Hepatocyte (in vitro differentiated cells): ENCODE measurements around the gene PHLDA2. TPM values are rescaled to one million over a fixed set of nuclear protein-coding genes. Genes with fewer than 3 reads are reported as not detected.
A peak's percentile ranks its signal among the peaks of the same experiment; 100 is the strongest.

ENCODE experiments used
- DNase-seq: peaks from one replicate; pipeline ENCODE4 v3.0.0-alpha.2; 2016; ENCODE audit warnings: low spot score
- H2AFZ ChIP-seq: fragments of 200-600 bp; sonication (generic); 2 replicates; pipeline ENCODE4 v1.6.0; 2016; ENCODE audit warnings: antibody characterized with exemption, mild to moderate bottlenecking
- H3K27ac ChIP-seq: fragments of 200-600 bp; sonication (generic); 2 replicates; pipeline ENCODE4 v1.5.1; 2016; ENCODE audit warnings: mild to moderate bottlenecking
- H3K27me3 ChIP-seq: fragments of 200-600 bp; sonication (generic); 2 replicates; pipeline ENCODE4 v1.6.1; 2016
- H3K36me3 ChIP-seq: fragments of 200-600 bp; sonication (generic); replicated peaks from 2 replicates; pipeline ENCODE4 v1.5.1; 2016; ENCODE audit warnings: low read depth; ENCODE audit not compliant: insufficient read depth
- H3K4me1 ChIP-seq: fragments of 200-600 bp; sonication (generic); 2 replicates; pipeline ENCODE4 v1.5.1; 2016; ENCODE audit warnings: mild to moderate bottlenecking, moderate library complexity; ENCODE audit not compliant: insufficient read depth
- H3K4me2 ChIP-seq: fragments of 200-600 bp; sonication (generic); 2 replicates; pipeline ENCODE4 v1.6.0; 2016
- H3K4me3 ChIP-seq: fragments of 200-600 bp; sonication (generic); 2 replicates; pipeline ENCODE4 v1.5.1; 2016; ENCODE audit warnings: mild to moderate bottlenecking
- H3K79me2 ChIP-seq: fragments of 200-600 bp; sonication (generic); 2 replicates; pipeline ENCODE4 v1.6.0; 2017; ENCODE audit warnings: mild to moderate bottlenecking
- H3K9me2 ChIP-seq: fragments of 200-600 bp; sonication (generic); replicated peaks from 2 replicates; pipeline ENCODE4 v1.6.0; 2017; ENCODE audit warnings: mild to moderate bottlenecking; ENCODE audit not compliant: insufficient read depth
- H3K9me3 ChIP-seq: fragments of 200-600 bp; sonication (generic); 2 replicates; pipeline ENCODE4 v1.5.1; 2016; ENCODE audit warnings: low read depth, mild to moderate bottlenecking
- H4K20me1 ChIP-seq: fragments of 200-600 bp; sonication (generic); 2 replicates; pipeline ENCODE4 v1.6.0; 2016; ENCODE audit warnings: mild to moderate bottlenecking; ENCODE audit not compliant: insufficient read depth, poor library complexity, severe bottlenecking
- EZH2 ChIP-seq: fragments of 200-600 bp; sonication (generic); IDR thresholded peaks from 2 replicates; pipeline ENCODE4 v1.6.1; 2016; ENCODE audit warnings: antibody characterized with exemption, mild to moderate bottlenecking, borderline replicate concordance
- EZH2phosphoT487 ChIP-seq: fragments of 200-600 bp; sonication (generic); IDR thresholded peaks from one replicate; pipeline ENCODE4 v1.6.1; 2018; ENCODE audit warnings: antibody characterized with exemption, mild to moderate bottlenecking, low read depth, moderate library complexity; ENCODE audit not compliant: unreplicated experiment, severe bottlenecking
- WGBS: methylation state at CpG from one replicate; pipeline ENCODE4 v1.1.6; 2016; ENCODE audit warnings: low lambda C conversion rate; ENCODE audit errors: missing lambda C conversion rate; 5-methylcytosine and 5-hydroxymethylcytosine counted together
- polyA plus RNA-seq: library from polyadenylated mRNA; unstranded; fragments of >200 nt; fragmentation: Nextera tagmentation; extraction: Ambion mirVana; gene quantifications from 2 replicates; pipeline ENCODE4 v1.2.1, GENCODE V29; 2016
- total RNA-seq: library from RNA; depleted of rRNA; stranded (reverse); fragments of >200 nt; gene quantifications from 2 replicates; pipeline ENCODE4 v1.2.3, GENCODE V29; 2014
- TF ChIP-seq, protein P1 (sequence below): fragments of 200-600 bp; sonication (generic); IDR thresholded peaks from 2 replicates; pipeline ENCODE4 v1.5.1; 2016; ENCODE audit warnings: antibody characterized with exemption, mild to moderate bottlenecking; ENCODE audit not compliant: poor library complexity

The PHLDA2 gene, protein sequence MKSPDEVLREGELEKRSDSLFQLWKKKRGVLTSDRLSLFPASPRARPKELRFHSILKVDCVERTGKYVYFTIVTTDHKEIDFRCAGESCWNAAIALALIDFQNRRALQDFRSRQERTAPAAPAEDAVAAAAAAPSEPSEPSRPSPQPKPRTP
- 7.1 and 8.5 TPM in 2 replicates for total RNA-seq
- 62.4 and 67.4 TPM in 2 replicates for polyA plus RNA-seq

DNA sequence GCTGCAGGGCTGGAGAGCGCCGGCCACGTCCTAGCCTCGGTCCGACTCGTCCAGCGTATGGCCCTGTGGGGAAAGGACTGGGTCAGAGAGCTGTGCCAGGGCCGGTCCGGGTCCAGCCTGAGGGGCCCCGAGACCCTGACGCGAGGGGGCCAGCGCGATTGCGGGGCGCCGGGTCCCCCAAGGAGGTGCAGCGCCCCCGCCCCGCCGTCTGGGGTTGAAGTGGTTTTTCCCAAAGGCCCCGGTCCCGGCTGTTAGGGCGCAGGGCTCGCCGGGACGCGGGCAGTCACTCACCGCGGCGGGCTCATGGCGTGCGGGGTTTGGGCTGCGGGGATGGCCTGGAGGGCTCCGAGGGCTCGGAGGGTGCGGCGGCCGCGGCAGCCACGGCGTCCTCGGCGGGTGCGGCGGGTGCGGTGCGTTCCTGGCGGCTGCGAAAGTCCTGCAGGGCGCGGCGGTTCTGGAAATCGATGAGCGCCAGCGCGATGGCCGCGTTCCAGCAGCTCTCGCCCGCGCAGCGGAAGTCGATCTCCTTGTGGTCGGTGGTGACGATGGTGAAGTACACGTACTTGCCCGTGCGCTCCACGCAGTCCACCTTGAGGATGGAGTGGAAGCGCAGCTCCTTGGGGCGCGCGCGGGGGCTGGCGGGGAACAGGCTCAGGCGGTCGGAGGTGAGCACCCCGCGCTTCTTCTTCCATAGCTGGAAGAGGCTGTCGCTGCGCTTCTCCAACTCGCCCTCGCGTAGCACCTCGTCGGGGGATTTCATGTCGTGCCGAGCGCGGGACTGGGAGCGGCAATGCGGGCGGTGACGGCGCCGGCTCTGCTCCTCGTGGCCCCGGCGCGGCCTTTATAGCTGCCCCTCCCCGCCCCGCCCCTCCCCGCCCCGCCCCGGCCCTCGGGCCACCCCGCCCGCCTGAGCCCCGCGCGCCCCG lies at the start of gene PHLDA2:
PHLDA2 (minus strand) TSS at position 816 of the 926 bp plus-strand sequence; CDS start at position 760, 56 bp downstream.
- peak; percentile 77 for DNase-seq
- TF ChIP-seq, protein P1, sequence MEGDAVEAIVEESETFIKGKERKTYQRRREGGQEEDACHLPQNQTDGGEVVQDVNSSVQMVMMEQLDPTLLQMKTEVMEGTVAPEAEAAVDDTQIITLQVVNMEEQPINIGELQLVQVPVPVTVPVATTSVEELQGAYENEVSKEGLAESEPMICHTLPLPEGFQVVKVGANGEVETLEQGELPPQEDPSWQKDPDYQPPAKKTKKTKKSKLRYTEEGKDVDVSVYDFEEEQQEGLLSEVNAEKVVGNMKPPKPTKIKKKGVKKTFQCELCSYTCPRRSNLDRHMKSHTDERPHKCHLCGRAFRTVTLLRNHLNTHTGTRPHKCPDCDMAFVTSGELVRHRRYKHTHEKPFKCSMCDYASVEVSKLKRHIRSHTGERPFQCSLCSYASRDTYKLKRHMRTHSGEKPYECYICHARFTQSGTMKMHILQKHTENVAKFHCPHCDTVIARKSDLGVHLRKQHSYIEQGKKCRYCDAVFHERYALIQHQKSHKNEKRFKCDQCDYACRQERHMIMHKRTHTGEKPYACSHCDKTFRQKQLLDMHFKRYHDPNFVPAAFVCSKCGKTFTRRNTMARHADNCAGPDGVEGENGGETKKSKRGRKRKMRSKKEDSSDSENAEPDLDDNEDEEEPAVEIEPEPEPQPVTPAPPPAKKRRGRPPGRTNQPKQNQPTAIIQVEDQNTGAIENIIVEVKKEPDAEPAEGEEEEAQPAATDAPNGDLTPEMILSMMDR: no peak
- peak; percentile 28 for TF ChIP-seq EZH2phosphoT487
- peak within 1 kb of the TSS; percentile 35 for H2AFZ ChIP-seq
- WGBS: 2% methylated on average over 40 of the region's 113 CpGs
- no peaks in the 10 kb centered on the region for H3K79me2 ChIP-seq
- no peaks in the 10 kb centered on the region for H4K20me1 ChIP-seq
- H3K4me2 ChIP-seq: peak within 1 kb of the TSS; percentile 88
- no peaks in the 10 kb centered on the region for H3K36me3 ChIP-seq
- peak within 1 kb of the TSS; percentile 94 for H3K27ac ChIP-seq
- peak within 1 kb of the TSS; percentile 24 for H3K4me3 ChIP-seq
- peaks cover 26% of the 10 kb centered on the region for H3K27me3 ChIP-seq
- no peaks in the 10 kb centered on the region for H3K9me2 ChIP-seq
- peaks cover 16% of the 10 kb centered on the region for H3K4me1 ChIP-seq
- no peaks in the 10 kb centered on the region for H3K9me3 ChIP-seq

DNA sequence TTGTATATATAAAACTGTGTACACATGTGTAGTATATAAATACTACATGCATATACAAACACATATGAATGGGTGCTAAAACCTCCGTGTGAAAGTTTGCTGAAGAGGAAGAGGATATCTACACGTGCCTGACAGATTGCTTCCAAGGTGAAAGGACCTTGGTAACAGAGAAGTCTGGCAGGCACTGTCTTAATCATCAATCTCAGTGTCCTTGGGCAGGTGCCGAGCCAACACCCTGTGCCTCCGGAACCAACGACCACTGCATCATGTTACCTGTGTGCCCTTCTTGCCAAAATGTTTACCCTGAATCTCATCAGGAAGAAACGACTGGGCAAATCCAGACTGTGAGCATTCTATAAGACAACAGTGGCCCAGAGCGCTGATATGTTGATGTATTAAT lies 47.9 kb upstream of the PHLDA2 start:
- Histone ChIP-seq H3K79me2 (peaks cover 94% of the 10 kb centered on the region), H3K4me2 (no peak overlapping the region), H3K4me1 (no peaks in the 10 kb centered on the region), H3K27me3 (no peaks in the 10 kb centered on the region), H3K27ac (no peak overlapping the region), H4K20me1 (peaks cover 61% of the 10 kb centered on the region), H3K4me3 (no peak overlapping the region), H3K36me3 (peaks cover 10% of the 10 kb centered on the region), H2AFZ (no peak overlapping the region), H3K9me3 (no peaks in the 10 kb centered on the region), H3K9me2 (no peaks in the 10 kb centered on the region)
- TF ChIP-seq, protein P1: no peak
- TF ChIP-seq EZH2phosphoT487 (no peak), EZH2 (no peak)
- 90% methylated on average over 7 of the region's 7 CpGs for WGBS
- DNase-seq: no peak

DNA sequence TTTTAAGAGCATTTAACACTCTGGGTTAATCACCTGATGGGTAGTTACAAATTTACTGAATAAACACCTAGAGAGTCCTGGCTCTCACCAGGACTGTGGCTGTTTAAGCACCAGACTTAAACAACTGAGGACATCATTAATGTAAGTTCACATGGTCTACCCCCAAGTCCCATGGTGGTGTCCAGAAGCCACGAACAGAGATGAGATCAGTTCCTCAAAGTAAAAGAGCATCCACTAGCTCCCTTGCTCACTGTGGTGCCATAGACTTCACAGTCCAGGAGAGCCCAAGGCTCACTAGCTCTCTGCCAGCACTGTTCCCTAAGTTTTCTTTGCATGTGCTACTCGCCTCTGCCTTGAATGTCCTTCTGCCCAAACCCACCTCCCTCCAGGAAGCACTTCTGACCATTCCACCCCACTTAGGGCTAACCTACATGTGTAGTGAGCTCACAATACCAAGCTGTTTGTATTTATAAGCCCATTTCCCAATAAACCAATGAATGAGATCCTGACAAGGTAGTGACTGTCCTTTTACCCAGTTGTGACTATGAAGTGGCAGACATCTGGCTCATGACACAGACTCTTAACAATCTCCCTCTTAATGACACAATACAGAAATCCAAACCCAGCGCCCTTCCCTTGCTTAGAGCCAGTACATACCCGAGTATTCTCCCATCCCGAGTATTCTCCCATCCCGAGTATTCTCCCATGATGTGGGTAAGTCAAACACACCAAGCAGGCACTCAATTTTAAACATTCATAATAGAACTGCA lies 47.3 kb upstream of the PHLDA2 start:
- peaks cover 55% of the 10 kb centered on the region for H4K20me1 ChIP-seq
- peaks cover 10% of the 10 kb centered on the region for H3K36me3 ChIP-seq

More for the DNA sequence above, 47.3 kb upstream of the PHLDA2 start:
- no peak overlapping the region for H2AFZ ChIP-seq
- no peaks in the 10 kb centered on the region for H3K4me1 ChIP-seq
- H3K4me3 ChIP-seq: no peak overlapping the region
- H3K4me2 ChIP-seq: no peak overlapping the region
- H3K27ac ChIP-seq: no peak overlapping the region
- 94% methylated on average over 6 of the region's 6 CpGs for WGBS
- H3K79me2 ChIP-seq: peaks cover 94% of the 10 kb centered on the region
- DNase-seq: no peak
- H3K9me2 ChIP-seq: no peaks in the 10 kb centered on the region
- no peaks in the 10 kb centered on the region for H3K9me3 ChIP-seq
- TF ChIP-seq EZH2: no peak
- no peak for TF ChIP-seq EZH2phosphoT487
- TF ChIP-seq, protein P1: no peak
- H3K27me3 ChIP-seq: no peaks in the 10 kb centered on the region
